SHP77 treated with DMSO at 0.1 percent for 48 hours (cell line): Measurements from ENCODE around the gene SSR1.

Experiments used
- DNase-seq: peaks from one replicate; lab custom pipeline; 2025; lab: John Stamatoyannopoulos, UW

Gene SSR1

GRCh38 chr6:7257521-7258230, 55.3 kb downstream of the SSR1 start:
- no peak for DNase-seq

- no peak for DNase-seq
Observed at GRCh38 chr6:7256785-7257184, 56.2 kb downstream of the SSR1 start.

GRCh38 chr6:7255918-7256317, 57.1 kb downstream of the SSR1 start:
- no peak for DNase-seq

GRCh38 chr6:7254980-7255835, 57.8 kb downstream of the SSR1 start:
- no peak for DNase-seq

- no peak for DNase-seq
Observed at GRCh38 chr6:7252390-7252789, 60.6 kb downstream of the SSR1 start.

- no peak for DNase-seq
Observed at GRCh38 chr6:7251646-7252260, 61.2 kb downstream of the SSR1 start.

DNA sequence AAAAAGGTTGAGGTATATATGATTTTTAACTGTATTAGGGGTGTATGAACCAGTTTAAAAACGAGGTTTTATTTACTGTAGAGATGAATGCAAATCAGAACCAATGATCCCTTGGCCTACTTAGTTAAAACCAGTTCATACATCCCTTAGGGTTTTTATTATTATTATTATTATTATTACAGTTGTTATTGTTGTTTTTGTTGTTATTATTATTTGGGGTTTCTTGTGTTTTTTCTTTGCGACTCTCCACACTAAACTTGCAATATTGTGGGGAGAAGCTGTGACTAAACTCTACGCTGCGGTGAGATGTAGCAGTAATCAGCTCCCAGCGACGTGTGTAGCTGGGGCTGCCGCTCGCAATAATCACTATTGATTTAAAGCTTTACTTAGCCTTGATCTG, 62.2 kb downstream of the SSR1 start:
- no peak for DNase-seq

DNA sequence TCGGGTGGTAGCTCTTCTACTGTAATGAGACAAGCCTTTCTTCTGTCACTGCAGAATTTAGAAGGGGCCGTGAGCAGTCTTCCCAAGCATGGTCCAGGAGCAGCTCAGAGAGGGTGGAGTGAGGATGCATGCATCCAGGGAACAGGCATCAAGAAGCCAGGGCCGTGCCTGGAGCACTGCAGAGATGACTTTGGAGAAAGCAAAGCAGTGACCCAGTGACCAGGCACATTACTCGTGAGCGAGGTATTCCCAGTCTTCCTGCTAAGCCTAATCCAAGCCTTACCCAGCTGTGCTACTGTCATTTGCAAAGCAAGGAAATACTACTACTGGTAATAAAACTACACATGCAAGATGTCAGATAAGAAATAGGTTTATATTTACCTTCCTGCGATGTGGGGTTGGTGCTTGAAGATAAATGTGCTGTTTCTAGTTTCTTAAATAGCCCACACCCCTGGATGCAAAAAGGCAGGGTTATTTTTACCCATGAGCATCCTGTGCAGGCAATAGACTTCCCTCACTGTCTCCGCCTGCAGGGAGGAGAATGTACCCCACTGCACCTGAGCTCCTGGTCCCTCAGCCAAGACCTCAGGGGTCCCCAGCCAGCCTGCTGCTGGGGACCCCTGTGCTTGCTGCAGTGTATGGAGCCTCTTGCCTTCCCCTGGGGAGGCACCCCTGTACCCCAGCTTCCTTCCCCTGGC, 62.9 kb downstream of the SSR1 start:
- no peak for DNase-seq

- DNase-seq = no peak
Observed at GRCh38 chr6:7249391-7249790, 63.6 kb downstream of the SSR1 start.

DNA sequence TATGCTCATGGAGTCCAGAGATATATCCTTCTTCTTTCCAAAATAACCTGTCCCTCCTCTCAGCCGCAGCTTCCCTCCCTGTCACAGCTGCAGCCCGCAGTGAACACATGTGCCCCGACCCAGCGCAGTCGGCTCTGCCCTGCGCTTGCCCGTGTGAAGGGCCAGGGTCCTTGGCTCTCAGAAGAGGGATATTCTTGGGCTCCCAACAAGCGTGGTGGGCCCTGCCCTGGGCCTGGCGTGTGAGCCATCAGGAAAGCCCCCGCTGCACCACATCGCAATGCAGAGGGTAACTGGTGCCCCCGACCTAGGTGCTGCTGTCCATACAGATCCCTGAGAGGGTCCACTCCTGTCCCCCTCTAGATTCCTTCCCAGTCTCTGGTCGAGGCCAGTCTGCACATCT, 65.2 kb downstream of the SSR1 start:
- DNase-seq = no peak

- no peak for DNase-seq
Observed at GRCh38 chr6:7247179-7247456, 65.9 kb downstream of the SSR1 start.

DNA sequence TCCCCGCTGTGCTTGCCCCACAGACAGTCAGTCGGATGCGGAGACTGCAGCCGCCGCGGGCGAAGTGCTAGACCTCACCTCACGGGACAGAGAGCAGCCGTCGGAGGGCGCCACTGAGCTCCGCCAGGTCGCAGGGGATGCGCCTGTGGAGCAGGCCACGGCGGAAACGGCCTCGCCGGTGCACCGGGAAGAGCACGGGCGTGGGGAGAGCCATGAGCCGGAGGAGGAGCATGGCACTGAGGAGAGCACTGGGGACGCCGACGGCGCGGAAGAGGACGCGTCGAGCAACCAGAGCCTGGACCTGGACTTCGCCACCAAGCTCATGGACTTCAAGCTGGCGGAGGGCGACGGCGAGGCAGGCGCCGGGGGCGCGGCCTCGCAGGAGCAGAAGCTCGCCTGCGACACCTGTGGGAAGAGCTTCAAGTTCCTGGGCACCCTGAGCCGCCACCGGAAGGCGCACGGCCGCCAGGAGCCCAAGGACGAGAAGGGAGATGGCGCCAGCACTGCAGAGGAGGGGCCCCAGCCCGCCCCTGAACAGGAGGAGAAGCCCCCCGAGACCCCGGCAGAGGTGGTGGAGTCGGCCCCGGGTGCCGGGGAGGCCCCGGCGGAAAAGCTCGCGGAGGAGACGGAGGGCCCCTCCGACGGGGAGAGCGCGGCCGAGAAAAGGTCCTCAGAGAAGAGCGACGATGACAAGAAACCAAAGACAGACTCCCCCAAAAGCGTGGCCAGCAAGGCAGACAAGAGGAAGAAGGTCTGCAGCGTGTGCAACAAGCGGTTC, 66.4 kb downstream of the SSR1 start:
- no peak for DNase-seq

GRCh38 chr6:7245668-7246393, 67.2 kb downstream of the SSR1 start:
- DNase-seq = no peak

GRCh38 chr6:7243179-7243981, 69.6 kb downstream of the SSR1 start:
- no peak for DNase-seq

DNA sequence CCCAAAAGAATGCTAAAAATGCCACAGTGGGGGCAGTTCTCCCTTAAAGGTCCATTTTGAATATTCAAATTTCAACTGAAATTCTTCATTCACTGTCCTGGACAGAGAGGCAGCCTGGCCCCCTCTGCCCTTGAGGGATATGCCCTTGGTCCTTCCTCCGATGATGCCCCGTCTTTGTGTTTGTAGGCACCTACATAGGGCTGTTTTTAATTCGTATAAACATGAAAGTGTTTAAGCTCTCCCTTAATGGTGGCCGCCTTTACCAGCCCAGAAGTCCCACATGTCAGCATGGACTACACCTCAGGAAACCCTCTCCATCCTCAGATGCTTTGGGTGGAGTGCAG, 70.2 kb downstream of the SSR1 start:
- DNase-seq = no peak

DNA sequence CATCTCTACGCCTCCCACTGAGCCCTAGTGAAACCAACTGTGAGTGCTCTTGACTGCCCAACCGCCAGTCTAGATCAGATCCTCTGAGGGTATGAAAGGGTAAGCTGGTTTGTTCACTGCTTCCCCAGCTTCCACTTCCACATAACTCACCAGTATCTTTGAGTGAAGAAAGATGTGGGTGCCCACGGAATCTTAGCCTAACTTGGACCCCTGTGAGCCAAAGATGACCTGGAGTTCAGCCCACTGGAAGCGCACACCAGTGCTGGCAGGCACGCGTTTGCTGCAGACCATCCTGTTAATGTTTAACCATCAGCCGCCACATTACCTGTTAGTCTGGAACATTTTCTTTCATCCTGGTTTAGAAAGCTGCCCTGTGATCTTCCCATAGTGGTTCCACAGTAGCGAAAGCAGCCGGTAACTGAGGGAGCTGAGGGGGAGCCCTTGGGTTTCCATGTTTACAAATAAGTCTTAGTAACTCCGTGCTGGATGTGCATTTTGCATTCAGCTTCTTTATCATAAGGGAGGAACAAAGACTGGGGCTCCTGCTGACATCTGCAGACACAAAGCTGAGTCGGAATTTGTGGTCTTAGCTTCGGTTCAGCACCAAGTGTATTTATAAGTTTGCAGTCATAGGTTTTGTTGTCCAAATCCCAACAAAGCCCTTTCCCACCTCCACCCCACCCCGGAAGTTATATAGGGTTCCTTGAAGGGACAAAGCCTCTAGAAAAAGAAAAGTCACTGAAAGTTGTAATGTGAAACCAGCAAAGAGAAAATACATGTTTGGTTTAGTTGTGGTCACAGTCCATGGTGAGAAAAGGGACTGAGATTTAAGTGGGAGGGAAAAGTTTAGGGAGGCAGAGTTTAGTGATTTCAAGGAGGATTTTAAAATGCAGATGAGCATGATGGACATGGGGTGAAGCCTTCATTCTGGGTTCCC, 71.0 kb downstream of the SSR1 start:
- no peak for DNase-seq

- DNase-seq = no peak
Observed at GRCh38 chr6:7241160-7241559, 71.8 kb downstream of the SSR1 start.

DNA sequence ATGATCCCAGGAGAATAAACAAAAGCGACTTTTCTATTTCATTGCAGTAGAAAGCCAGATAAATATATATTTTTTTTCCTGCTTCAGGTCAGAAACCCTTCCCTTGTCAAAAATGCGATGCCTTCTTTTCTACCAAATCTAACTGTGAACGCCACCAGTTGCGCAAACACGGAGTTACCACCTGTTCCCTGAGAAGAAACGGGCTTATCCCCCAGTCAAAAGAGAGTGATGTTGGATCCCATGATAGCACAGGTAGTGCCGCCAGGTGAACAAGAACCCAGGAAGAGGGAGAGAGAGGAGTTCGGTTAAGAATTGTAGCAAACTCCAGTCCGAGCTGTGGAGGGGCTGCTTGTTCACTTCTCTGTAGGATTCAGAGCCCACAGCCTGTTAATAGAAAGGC, 72.6 kb downstream of the SSR1 start:
- DNase-seq = no peak

- DNase-seq = no peak
Observed at GRCh38 chr6:7239590-7239948, 73.4 kb downstream of the SSR1 start.
